ENCODE results near the gene AMN. TPM values are rescaled to one million over a fixed set of nuclear protein-coding genes. Genes with fewer than 3 reads are reported as not detected.

AMN gene
- total RNA-seq, 2 experiments from 2014 or later = 2.6 to 2.8 TPM

- POLR2A ChIA-PET = no interaction called here
- H3K9me3 Mint-ChIP-seq = no peaks in the 10 kb centered on the region
- CTCF ChIA-PET = no interaction called here
- H3K27ac Mint-ChIP-seq = peak overlapping the region; percentile 55
- H3K36me3 Mint-ChIP-seq (ENCODE audit: low read depth) = peaks cover 9% of the 10 kb centered on the region
- H3K9me3 ChIP-seq (ENCODE audit: control insufficient read depth in 1 of 2, insufficient read depth in 1 of 2, low read length in 2 of 2) = peaks cover 0 to 5% of the 10 kb centered on the region in 2 experiments
- no peak overlapping the region for H3K27ac ChIP-seq (ENCODE audit: low read depth in 1 of 2, low read length in 2 of 2)
- no peaks in the 10 kb centered on the region for H3K4me1 ChIP-seq (ENCODE audit: insufficient read depth, low read length)
- H3K27me3 ChIP-seq (ENCODE audit: control insufficient read depth in 1 of 2, insufficient read depth in 2 of 2, low read length in 2 of 2) = no peaks in the 10 kb centered on the region
- no peak for ATAC-seq (ENCODE audit: poor library complexity)
- TF ChIP-seq CTCF (IDR thresholded peaks at IDR 0.05) = no peak
- H3K36me3 ChIP-seq (ENCODE audit: insufficient read depth, low read length) = no peaks in the 10 kb centered on the region
- intact Hi-C loops (cut with DNase I, micrococcal nuclease) = no loop called here
- H3K4me1 Mint-ChIP-seq (ENCODE audit: low read depth) = no peaks in the 10 kb centered on the region
- no peaks in the 10 kb centered on the region for H3K27me3 Mint-ChIP-seq
- DNase-seq = peak in 1 of 14 experiments; percentile 29
- H3K4me3 ChIP-seq (ENCODE audit: low read length) = no peak overlapping the region
- H3K4me3 Mint-ChIP-seq = no peak overlapping the region
Measured at GRCh38 chr14:102915292-102916110, 7.0 kb upstream of the AMN start.

- CTCF ChIA-PET = interaction anchor here (2.0 kb wide), 1 partner anchor 222 kb away, joined by 12 read pairs; no protein-coding TSS in a partner anchor
- Histone ChIP-seq H3K4me3 (ENCODE audit: low read length) (no peak overlapping the region), H3K27me3 (ENCODE audit: control insufficient read depth in 1 of 2, insufficient read depth in 2 of 2, low read length in 2 of 2) (no peaks in the 10 kb centered on the region), H3K27ac (ENCODE audit: low read depth in 1 of 2, low read length in 2 of 2) (no peak overlapping the region), H3K4me1 (ENCODE audit: insufficient read depth, low read length) (no peaks in the 10 kb centered on the region), H3K9me3 (ENCODE audit: control insufficient read depth in 1 of 2, insufficient read depth in 1 of 2, low read length in 2 of 2) (peaks cover 0 to 12% of the 10 kb centered on the region in 2 experiments), H3K36me3 (ENCODE audit: insufficient read depth, low read length) (no peaks in the 10 kb centered on the region)
- Mint-ChIP-seq H3K27ac (peak overlapping the region; percentile 55), H3K4me3 (no peak overlapping the region), H3K36me3 (ENCODE audit: low read depth) (no peaks in the 10 kb centered on the region), H3K9me3 (no peaks in the 10 kb centered on the region), H3K27me3 (no peaks in the 10 kb centered on the region), H3K4me1 (ENCODE audit: low read depth) (no peaks in the 10 kb centered on the region)
- ATAC-seq (ENCODE audit: poor library complexity) = no peak
- POLR2A ChIA-PET = no interaction called here
- DNase-seq = peak in 1 of 14 experiments; percentile 31
- no peak for TF ChIP-seq CTCF (IDR thresholded peaks at IDR 0.05)
- intact Hi-C loops (cut with DNase I, micrococcal nuclease) = no loop called here
Measured at GRCh38 chr14:102916347-102917055, 6.0 kb upstream of the AMN start.

GRCh38 chr14:102917056-102917385 is 5.4 kb upstream of the AMN start:
- Mint-ChIP-seq H3K27me3 (no peaks in the 10 kb centered on the region), H3K36me3 (ENCODE audit: low read depth) (no peaks in the 10 kb centered on the region), H3K4me3 (no peak overlapping the region), H3K9me3 (no peaks in the 10 kb centered on the region), H3K27ac (no peak overlapping the region), H3K4me1 (ENCODE audit: low read depth) (no peaks in the 10 kb centered on the region)
- Histone ChIP-seq H3K27me3 (ENCODE audit: control insufficient read depth in 1 of 2, insufficient read depth in 2 of 2, low read length in 2 of 2) (no peaks in the 10 kb centered on the region), H3K4me1 (ENCODE audit: insufficient read depth, low read length) (no peaks in the 10 kb centered on the region), H3K27ac (ENCODE audit: low read depth in 1 of 2, low read length in 2 of 2) (peak overlapping the region in 1 of 2 donors; percentile 7), H3K36me3 (ENCODE audit: insufficient read depth, low read length) (no peaks in the 10 kb centered on the region), H3K9me3 (ENCODE audit: control insufficient read depth in 1 of 2, insufficient read depth in 1 of 2, low read length in 2 of 2) (peaks cover 0 to 17% of the 10 kb centered on the region in 2 experiments), H3K4me3 (ENCODE audit: low read length) (no peak overlapping the region)
- DNase-seq (peak in 1 of 14 experiments; percentile 28), ATAC-seq (ENCODE audit: poor library complexity) (no peak)
- TF ChIP-seq CTCF (IDR thresholded peaks at IDR 0.05) = no peak
- POLR2A ChIA-PET = no interaction called here
- intact Hi-C loops (cut with DNase I, micrococcal nuclease) = no loop called here
- CTCF ChIA-PET = interaction anchor here (2.0 kb wide), 1 partner anchor 222 kb away, joined by 12 read pairs; no protein-coding TSS in a partner anchor

Data from CD4-positive, alpha-beta T cell (primary cell).